GM18511 (cell line): ENCODE measurements around the gene EIF2D.
"Not testable (repeated sequence)": the region's sequence is repeated elsewhere in the genome, so short reads cannot be mapped to it uniquely, and the experiment has no call there.

Source experiments
- ATAC-seq: cut with Tn5 transposase; IDR thresholded peaks from one replicate; pipeline ENCODE4 v1.9.1; 2021; ENCODE audit warnings: mild to moderate bottlenecking, moderate library complexity; ENCODE audit not compliant: unreplicated experiment

The EIF2D gene

DNA sequence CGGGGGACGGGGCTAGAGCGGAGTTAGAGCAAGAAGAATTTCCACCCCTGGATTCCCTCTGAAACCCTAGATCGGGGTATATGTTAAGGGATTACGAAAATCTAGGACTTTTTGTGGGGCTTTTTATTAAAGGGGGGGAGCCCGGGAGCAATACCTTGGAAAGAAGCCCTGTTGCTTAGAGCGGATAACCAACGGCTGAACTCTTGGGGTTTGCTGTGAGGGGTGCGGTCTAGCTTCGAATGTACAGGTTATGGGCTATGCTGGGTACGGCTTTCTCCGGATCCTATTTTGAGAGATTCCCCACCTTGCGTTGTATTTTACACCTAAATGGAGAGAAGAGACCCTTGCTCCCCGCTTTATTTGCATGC, 23.7 kb upstream of the EIF2D start:
- peak; percentile 9 for ATAC-seq

DNA sequence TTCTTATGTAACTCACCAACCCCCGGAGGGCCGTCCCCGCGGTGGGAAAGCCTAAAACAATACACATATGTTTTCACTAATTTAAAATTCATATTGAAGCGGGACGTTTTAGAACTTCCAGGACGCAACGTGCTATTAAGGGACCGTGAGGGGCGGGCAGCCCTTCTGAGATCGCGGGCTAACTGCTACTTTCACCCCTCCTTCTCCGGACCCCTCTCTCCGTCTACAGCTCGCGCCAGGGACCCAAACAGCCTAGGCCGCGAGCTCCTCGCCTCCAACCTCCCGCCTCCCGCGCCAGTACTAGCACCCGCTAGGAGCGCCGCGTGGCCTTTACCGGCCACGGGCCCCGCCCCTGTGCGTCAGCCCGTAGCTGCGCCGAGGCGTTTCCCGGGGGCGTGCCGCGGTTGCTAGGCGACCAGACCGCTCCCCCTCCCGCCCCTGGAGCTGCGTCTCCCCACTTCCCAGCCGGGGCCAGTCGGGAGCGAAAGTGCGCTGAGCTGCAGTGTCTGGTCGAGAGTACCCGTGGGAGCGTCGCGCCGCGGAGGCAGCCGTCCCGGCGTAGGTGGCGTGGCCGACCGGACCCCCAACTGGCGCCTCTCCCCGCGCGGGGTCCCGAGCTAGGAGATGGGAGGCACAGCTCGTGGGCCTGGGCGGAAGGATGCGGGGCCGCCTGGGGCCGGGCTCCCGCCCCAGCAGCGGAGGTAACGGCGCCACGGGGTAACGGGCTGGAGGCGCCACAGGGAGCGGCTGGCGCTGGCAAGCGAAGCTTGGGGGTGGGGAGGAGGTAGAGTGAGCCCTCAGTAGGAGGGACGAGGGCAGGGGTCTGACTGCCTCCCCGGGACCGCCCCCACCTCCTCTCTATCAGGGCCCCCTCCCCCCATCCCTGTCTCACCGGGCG, 23.1 kb upstream of the EIF2D start, which contains the start of gene DYRK3:
Gene DYRK3 (plus strand): TSS at position 457 of the 898 bp plus-strand sequence. CDS start 168 bp downstream, at position 625.
- peak; percentile 93 for ATAC-seq

DNA sequence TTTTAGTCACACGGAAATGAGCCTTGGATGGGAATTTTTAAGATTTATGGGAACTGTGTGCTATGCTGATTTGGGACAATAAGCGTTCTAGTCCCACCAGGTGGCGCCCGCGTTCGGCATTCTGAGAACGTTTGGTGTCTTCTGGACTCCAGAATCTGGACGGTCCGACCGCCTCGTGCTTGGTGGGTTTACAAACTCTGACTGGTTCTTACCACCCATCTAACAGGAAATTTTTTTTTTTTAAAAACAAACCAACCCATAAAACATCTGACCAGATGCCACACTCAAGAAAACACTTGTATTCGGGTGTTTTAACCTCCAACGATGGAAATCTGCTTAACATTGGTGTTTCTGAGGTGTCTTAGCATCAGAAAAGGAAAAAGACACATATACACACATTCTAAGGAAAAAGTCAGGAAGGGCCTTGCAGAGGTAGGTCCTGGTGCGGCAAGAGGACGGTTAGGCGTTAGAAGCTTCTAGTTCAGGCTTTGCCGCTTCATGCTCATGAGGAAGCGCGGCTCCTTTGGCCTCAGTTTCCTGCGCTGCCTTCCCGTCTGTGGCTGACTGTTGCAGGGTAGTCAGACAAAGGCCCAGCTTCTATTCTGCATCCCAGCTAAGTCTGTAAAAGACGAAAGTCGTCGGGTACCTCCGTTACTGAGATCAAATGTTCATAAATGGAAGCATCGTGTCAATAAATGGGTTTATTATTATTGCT, 22.3 kb upstream of the EIF2D start:
- ATAC-seq: no peak

- ATAC-seq: no peak
These were observed 21.4 kb upstream of the EIF2D start for GRCh38 chr1:206633708-206634121.

- no peak for ATAC-seq
These were observed 18.8 kb upstream of the EIF2D start for GRCh38 chr1:206631085-206631509.

DNA sequence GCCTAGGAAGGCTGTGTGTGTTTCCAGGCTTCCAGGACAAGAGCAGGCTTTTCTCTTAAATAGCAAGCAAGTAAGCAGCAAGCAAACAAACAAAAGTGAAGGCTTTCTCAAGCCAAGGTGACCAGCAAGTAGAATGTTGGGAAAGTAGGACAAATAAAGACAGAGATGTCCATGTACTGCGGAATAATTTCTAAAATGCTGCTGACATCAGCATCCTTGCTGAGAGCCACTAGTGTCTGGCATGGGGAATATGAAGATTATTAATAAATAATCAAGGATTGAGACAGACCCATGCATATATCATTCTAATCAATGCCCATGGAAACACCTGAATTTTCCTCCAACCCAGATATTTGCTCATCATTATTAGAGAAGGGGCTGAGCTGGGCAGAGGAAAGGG, 16.7 kb upstream of the EIF2D start:
- ATAC-seq: no peak

DNA sequence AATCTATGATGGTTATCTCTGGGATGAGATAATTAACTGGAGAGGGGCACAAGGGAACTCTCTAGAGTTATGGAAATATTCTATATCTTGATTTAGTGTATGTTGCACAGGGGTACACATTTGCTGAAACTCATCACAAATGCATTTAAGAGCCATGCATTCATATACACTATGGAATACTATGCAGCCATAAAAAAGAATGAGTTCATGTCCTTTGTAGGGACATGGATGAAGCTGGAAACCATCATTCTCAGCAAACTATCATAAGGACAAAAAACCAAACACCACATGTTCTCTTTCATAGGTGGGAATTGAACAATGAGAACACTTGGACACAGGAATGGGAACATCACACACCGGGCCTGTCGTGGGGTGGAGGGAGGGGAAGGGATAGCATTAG, 14.1 kb upstream of the EIF2D start:
- not testable (repeated sequence) for ATAC-seq

- ATAC-seq: no peak
These were observed 2.9 kb downstream of the EIF2D start for GRCh38 chr1:206609229-206609991.

GRCh38 chr1:206608108-206608698, 4.1 kb downstream of the EIF2D start:
- no peak for ATAC-seq

DNA sequence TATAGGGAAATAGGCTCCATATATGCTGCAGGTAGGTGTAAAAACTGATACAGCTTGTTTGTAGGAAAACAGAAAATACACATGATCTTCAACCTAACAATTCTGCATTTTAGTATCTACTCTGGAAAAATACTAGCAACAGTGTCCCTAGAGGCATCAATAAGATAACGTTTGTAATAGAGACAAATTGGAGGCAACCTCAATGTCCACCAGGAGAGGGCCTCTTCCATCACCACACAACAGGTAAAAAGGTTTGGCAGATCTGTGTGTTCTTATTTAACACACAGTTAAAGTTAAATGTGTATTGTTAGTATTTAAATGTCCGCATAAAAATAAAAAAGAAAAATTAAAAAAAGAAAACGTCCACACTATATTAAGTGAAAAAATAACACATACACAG, 5.4 kb downstream of the EIF2D start:
- ATAC-seq: no peak

DNA sequence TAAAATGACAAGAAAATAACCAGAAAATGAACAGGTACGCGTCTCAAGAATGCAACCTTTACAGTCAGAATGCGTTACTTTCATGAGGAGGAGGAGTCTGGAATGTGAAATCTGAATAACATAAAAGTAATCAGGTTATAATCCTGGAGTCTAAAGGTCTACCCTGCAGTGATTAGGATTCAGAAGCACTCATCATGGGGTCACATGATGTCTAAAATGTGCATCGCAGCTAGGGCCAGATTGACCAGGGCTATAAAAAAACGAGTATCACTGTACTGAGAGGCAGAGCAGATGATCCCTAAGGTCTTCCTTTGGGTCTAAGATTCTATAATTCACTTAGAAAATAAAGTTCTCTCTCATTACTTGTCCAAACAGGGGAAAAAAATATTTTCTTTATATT, 7.4 kb downstream of the EIF2D start:
- no peak for ATAC-seq

GRCh38 chr1:206600527-206600926, 11.7 kb downstream of the EIF2D start:
- no peak for ATAC-seq

- ATAC-seq: no peak
These were observed 16.0 kb downstream of the EIF2D start for GRCh38 chr1:206596319-206596666.

- ATAC-seq: no peak
These were observed 16.5 kb downstream of the EIF2D start for GRCh38 chr1:206595581-206596318.

GRCh38 chr1:206593351-206593925, 18.8 kb downstream of the EIF2D start:
- ATAC-seq: no peak

DNA sequence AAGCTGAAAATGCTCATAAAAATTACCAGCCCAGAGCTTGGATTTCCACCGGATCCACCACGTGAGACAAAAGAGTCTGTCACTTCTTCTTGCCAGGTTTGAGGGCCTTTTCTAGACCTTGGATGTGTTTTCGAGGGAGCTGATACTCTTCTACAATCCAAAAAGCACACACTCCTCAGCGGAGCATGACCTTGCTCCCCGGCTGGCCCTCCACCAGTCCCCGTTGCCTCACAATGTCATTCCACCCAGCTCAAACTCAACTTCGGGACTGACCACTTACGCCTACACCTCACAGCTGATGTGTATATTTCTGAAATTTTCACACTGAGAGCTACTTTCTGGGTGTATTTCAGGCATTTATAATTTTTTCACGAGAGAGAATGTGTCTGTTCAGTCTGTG, 20.6 kb downstream of the EIF2D start:
- ATAC-seq: no peak

DNA sequence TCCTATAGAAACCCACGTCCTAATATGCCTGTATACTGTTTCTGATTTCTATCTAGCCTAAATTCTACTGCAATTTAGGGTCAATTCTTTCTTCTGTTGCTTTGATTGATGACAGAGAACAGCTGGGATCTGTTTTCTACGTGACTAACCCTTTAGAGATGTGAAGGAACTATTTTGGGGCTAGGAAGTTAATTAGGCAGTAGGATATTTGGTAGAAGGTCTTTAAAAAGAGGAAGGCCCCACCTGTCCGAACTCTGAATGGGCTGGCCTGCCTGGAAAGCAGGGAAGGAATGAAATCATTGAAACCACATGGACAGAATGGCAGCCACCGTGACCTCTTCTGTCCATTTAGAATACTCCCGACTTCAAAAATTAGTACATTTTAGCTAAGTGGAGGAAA, 21.0 kb downstream of the EIF2D start:
- ATAC-seq: no peak

- ATAC-seq: no peak
These were observed 22.1 kb downstream of the EIF2D start for GRCh38 chr1:206590025-206590758.

DNA sequence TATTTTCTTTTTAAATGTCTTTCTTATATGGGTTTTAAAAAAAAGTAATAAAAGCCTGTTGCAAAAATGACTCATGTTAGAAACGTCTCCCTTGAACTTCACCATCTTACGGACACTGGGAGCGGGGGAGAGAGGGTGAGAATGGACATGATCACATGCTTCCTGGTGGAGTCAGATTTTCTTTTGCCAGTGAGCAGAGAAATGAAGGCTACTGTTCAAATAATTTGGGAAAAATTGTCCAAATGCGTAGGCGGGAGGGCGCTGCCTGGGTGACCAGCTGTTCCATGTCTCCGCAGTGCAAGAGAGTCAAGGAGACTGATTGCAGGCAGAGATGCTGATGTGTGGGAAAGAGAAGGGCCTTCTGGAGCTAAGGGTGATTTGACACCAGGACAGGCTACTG, 23.1 kb downstream of the EIF2D start:
- ATAC-seq: no peak
